GM21576 (cell line): ENCODE results near the gene ABCC11.

Experiments used
- ATAC-seq: cut with Tn5 transposase; IDR thresholded peaks from one replicate; pipeline ENCODE4 v1.9.1; 2021; ENCODE audit warnings: mild to moderate bottlenecking, moderate library complexity; ENCODE audit not compliant: unreplicated experiment

The ABCC11 gene

DNA sequence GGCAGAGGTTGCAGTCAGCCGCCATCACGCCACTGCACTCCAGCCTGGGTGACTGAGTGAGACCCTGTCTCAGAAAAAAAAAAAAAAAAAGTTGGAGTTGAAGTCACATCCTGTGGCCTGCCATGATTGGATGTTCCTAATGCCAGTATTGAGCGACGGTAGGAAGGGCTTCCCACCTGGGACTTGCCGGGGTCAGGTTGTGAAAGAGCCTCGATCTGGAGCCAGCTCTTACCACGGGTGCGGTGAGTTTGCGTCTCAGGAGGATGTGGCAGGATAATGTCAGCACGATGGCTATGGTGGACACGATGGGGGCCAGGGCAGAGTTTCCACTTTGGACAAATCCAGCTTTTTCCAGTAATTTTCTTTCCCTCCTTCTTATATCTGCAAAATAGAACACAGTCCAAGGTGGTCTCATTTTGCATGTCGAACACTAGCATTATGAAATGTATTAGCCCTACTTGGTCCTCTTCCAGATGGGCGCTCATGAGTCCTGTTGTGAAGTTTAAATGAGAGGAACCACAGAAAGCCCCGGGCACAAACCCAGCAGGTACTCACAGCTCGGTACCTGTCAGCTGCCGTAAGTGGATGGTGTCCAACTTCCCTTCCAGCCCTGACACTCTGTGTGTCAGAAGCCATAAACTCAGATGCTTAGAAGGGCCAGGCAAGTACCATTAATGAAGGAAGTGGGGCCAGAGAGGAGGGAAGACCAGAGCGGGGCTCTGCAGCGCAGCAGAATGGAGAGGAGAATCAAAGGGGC, 113.7 kb downstream of the ABCC11 start:
- no peak for ATAC-seq

DNA sequence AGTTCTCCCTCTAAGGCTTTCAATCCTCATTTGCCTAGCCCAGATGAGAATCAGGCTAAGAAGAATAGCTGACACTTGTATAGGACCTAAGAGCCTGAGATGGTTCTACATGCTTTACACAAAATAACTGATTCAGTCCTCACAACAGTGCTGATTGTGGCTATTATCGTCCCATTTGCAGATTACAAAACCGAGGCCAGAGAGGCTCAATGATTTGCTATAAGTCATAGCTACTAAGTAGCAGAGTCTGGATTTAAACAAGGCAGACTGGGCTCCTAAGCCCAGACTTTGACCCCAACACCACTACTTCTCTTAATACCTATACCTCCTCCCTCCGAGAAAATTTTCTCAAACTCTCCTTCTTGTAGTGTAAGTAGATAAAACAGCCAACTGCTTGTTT, 114.6 kb downstream of the ABCC11 start:
- ATAC-seq, result no peak

DNA sequence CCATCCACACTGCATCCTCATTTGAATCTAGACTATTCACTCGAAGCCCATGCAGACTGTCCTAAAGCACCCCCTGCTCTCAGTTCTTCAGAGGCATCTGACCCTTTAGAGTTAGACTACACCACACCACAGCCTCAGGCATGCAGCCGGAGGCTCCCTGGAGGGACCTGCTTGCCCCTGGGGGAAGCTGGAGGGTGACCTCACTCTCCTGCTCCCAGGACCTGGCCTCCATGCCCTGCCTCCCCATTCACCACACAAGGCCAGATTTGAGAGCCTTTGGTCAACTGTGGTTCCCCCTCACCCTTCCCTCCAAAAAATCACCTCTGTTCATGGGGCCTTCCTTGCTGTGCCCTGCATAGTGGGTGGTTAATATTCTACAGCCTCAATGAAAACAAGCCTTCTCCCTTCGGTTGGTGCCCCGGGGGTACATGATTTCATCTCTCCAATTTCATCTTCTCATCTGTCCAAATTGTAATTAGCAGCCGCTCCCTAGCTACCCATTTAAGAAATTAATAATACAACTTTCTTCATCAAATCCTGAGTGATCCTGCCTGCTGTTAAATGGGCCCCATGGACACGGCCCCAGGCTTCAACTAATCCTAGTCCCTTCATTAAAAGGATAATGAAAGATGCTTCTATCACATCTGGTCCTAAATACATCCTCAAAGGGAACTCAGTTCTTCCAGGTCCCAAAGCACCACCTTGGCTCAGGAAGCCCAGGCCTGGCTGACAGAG, 116.0 kb downstream of the ABCC11 start:
- no peak for ATAC-seq

DNA sequence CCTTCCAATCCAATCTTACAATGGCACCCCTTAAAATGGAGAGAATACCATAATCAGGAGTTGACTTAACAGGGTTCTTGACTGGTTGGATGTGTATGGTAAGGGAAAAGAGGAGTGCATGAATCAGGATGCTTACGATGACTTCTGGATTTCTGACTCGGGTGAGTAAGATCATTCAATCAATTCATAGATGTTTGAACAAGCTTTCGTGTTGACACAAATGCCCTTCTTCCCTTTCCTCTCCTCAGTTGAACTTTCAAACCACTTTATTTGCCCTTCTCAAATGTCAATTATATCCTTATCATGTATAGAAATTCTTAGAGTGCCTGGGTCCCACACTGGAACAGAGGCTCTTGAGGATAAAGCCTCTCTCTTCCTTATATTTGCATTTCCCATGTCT, 117.4 kb downstream of the ABCC11 start:
- ATAC-seq, result no peak

DNA sequence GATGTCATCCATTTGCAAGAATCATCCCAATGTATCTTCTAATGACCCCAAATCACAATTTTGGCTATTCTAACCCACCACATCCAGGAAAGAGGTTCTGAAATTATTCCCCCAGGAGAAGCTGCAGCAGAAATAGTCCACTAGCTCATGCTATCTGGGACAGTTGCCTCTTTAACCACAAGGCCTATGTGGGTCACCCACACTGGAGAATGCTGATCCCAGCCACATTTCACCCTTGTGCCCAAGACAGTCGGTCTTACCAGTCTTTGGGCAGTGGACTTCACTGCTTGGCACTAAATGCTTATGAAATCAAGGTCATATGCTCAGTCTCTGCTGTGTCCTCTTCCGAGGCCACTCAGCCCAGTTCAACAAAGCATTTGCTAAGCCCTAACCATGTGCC, 118.6 kb downstream of the ABCC11 start:
- no peak for ATAC-seq

- ATAC-seq, result no peak
Observed at GRCh38 chr16:48126801-48127644, 120.3 kb downstream of the ABCC11 start.

GRCh38 chr16:48125888-48126287, 121.5 kb downstream of the ABCC11 start:
- ATAC-seq, result no peak

DNA sequence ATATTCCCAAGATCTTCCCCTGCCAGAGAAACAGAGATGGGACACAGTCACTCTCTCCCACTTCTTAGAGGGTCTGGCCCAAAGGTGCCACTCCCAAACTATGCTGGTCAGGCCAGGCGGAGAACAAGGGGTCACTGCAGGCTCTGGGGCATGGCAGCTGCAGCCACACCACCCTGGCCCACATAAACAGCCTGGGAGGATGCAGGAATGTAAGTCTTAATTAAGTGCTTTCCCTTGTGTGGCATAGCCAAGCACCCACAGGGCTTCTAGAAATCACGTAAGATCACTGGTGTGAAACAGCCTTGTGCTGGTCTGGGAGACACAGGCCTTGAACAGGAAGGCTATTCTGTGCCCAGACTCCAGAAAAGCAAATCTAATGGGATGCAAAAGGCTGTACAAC, 123.1 kb downstream of the ABCC11 start:
- ATAC-seq, result no peak

DNA sequence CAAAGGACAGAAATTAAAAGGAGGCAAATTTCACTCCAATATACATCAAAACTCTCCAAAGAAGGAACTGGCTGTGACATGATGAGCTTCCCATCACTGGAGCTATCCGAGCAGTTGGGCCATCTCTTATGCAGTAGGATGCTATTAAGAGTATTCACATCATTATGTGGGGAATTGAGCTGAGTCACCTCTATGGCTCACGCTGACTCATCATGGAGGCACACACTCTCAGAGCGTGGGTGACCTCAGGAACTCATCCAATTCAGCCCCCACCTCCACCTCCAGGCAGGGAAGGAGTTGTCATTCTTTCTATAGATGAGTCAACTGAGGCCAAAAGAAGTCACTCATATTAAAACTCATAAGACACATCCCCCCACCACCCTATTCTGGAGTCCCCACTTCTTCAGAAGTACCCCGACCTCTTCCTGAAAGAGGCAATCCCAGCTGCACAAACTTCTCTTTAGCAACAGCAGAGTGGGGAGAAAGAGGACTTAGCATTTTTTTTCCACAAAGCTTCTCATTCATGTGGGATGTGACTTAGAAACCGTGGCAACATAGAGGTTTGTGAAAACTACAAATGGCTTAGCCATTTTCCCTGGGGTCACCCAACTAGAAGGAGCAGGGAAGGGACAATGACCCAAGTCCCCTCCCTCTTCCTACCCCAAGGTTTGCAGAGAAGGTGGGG, 124.1 kb downstream of the ABCC11 start:
- ATAC-seq, result no peak

DNA sequence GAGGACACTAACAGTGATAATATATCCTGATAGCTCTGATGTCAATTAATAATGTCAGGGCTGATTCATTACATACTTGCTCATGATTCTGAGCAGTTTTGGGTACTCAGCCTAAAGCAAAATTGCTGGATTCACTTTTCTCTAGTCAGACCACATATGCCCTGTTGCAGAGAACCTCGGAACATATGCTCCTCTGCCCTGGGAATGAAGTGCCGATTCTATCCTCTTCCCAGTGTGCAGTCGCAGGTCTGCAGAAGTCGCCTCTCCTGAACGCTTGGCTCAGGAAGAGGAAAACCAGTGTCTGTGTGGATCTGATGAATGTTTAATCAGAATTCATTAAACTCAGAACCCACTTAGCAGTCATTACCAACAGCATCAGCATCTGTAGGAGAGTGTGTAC, 126.1 kb downstream of the ABCC11 start:
- no peak for ATAC-seq

DNA sequence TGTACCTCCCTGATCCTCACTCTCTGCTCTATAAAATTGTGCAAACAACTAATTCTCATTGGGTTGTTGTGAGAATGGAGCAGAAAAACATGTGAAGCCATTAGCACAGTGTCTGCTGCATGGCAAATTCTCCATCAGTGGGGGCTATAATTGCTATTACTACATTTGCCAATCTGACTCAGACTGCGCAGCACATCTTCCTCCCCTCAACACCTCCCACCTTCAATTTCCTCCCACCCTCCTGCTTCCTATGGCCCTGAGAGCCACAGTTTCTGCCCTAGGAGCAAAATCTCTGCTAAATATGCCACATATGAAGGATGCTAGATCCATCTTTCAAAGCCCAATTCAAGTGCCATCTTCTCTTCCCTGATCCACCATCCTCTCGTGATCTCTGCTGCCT, 128.5 kb downstream of the ABCC11 start:
- ATAC-seq, result no peak

- peak; percentile 69 for ATAC-seq
Observed at GRCh38 chr16:48117217-48118105, 129.9 kb downstream of the ABCC11 start.
